NCI-H526 treated with DMSO at 0.1 percent for 48 hours (cell line): Measurements from ENCODE around the gene NHLH2.
A peak's percentile ranks its signal among the peaks of the same experiment; 100 is the strongest.

ENCODE experiments used
- DNase-seq: peaks from one replicate; lab custom pipeline; 2025; lab: John Stamatoyannopoulos, UW

The NHLH2 gene

GRCh38 chr1:115837740-115838421, 3.0 kb downstream of the NHLH2 start:
- peak; percentile 67 for DNase-seq

GRCh38 chr1:115837341-115837739, 3.6 kb downstream of the NHLH2 start:
- peak; percentile 67 for DNase-seq

GRCh38 chr1:115833856-115834255, 7.1 kb downstream of the NHLH2 start:
- no peak for DNase-seq

GRCh38 chr1:115832651-115833050, 8.3 kb downstream of the NHLH2 start:
- no peak for DNase-seq

- no peak for DNase-seq
These were observed 10.0 kb downstream of the NHLH2 start for GRCh38 chr1:115830963-115831362.

GRCh38 chr1:115829947-115830346, 11.0 kb downstream of the NHLH2 start:
- DNase-seq = no peak

GRCh38 chr1:115829023-115829674, 11.8 kb downstream of the NHLH2 start:
- DNase-seq = no peak

- DNase-seq = peak; percentile 48
These were observed 12.6 kb downstream of the NHLH2 start for GRCh38 chr1:115828101-115829022.

GRCh38 chr1:115827452-115828044, 13.4 kb downstream of the NHLH2 start:
- DNase-seq = no peak

- DNase-seq = peak; percentile 82
These were observed 14.3 kb downstream of the NHLH2 start for GRCh38 chr1:115826628-115827027.

- DNase-seq = no peak
These were observed 18.8 kb downstream of the NHLH2 start for GRCh38 chr1:115822117-115822516.

- no peak for DNase-seq
These were observed 25.2 kb downstream of the NHLH2 start for GRCh38 chr1:115815694-115816093.

GRCh38 chr1:115814685-115815398, 26.1 kb downstream of the NHLH2 start:
- no peak for DNase-seq

GRCh38 chr1:115813727-115814126, 27.2 kb downstream of the NHLH2 start:
- DNase-seq = no peak

GRCh38 chr1:115811140-115811828, 29.6 kb downstream of the NHLH2 start:
- no peak for DNase-seq

- DNase-seq = no peak
These were observed 30.3 kb downstream of the NHLH2 start for GRCh38 chr1:115810609-115811008.

GRCh38 chr1:115809847-115810246, 31.1 kb downstream of the NHLH2 start:
- no peak for DNase-seq

GRCh38 chr1:115809076-115809475, 31.9 kb downstream of the NHLH2 start:
- DNase-seq = no peak

- peak; percentile 70 for DNase-seq
These were observed 33.2 kb downstream of the NHLH2 start for GRCh38 chr1:115807723-115808122.

GRCh38 chr1:115805597-115805996, 35.3 kb downstream of the NHLH2 start:
- DNase-seq = no peak

- DNase-seq = no peak
These were observed 38.5 kb downstream of the NHLH2 start for GRCh38 chr1:115802416-115802815.
